ENCODE measurements around the gene MRPL44.

MRPL44 gene

GRCh38 chr2:223937535-223937934, 19.7 kb upstream of the MRPL44 start:
- no peak for DNase-seq

- DNase-seq = peak in 1 of 2 donors; percentile 30
These were observed 17.8 kb upstream of the MRPL44 start for GRCh38 chr2:223939438-223939837.

GRCh38 chr2:223941579-223942277, 15.5 kb upstream of the MRPL44 start:
- peak; percentile 66 to 80 for DNase-seq

- no peak for DNase-seq
These were observed 14.1 kb upstream of the MRPL44 start for GRCh38 chr2:223943135-223943534.

GRCh38 chr2:223943561-223944008, 13.7 kb upstream of the MRPL44 start:
- no peak for DNase-seq

- DNase-seq = peak; percentile 34 to 42
These were observed 13.0 kb upstream of the MRPL44 start for GRCh38 chr2:223944166-223944702.

GRCh38 chr2:223944703-223945531, 12.3 kb upstream of the MRPL44 start, which contains the start of gene WDFY1:
TSS of gene WDFY1 (minus strand) at chr2:223945335. CDS start at chr2:223945284, 51 bp downstream.
- DNase-seq = peak; percentile 80 to 86

GRCh38 chr2:223945755-223946154, 11.5 kb upstream of the MRPL44 start:
- no peak for DNase-seq

- no peak for DNase-seq
These were observed 9.5 kb upstream of the MRPL44 start for GRCh38 chr2:223947711-223948205.

- no peak for DNase-seq
These were observed 7.9 kb upstream of the MRPL44 start for GRCh38 chr2:223949241-223949840.

- no peak for DNase-seq
These were observed 6.6 kb upstream of the MRPL44 start for GRCh38 chr2:223950448-223951347.

GRCh38 chr2:223952280-223952968, 4.8 kb upstream of the MRPL44 start:
- no peak for DNase-seq

GRCh38 chr2:223954401-223954800, 2.9 kb upstream of the MRPL44 start:
- no peak for DNase-seq

- no peak for DNase-seq
These were observed 963 bp upstream of the MRPL44 start for GRCh38 chr2:223956300-223956699.

- no peak for DNase-seq
These were observed 2.4 kb downstream of the MRPL44 start for GRCh38 chr2:223959688-223960087.

GRCh38 chr2:223967981-223968380, 10.7 kb downstream of the MRPL44 start:
- no peak for DNase-seq

GRCh38 chr2:223969315-223969714, 12.1 kb downstream of the MRPL44 start:
- no peak for DNase-seq

- no peak for DNase-seq
These were observed 12.6 kb downstream of the MRPL44 start for GRCh38 chr2:223969856-223970255.

GRCh38 chr2:223970343-223971128, 13.3 kb downstream of the MRPL44 start:
- peak; percentile 42 to 72 for DNase-seq

- DNase-seq = no peak
These were observed 14.5 kb downstream of the MRPL44 start for GRCh38 chr2:223971731-223972130.
